ENCODE results near the gene SEC11A.

SEC11A gene

DNA sequence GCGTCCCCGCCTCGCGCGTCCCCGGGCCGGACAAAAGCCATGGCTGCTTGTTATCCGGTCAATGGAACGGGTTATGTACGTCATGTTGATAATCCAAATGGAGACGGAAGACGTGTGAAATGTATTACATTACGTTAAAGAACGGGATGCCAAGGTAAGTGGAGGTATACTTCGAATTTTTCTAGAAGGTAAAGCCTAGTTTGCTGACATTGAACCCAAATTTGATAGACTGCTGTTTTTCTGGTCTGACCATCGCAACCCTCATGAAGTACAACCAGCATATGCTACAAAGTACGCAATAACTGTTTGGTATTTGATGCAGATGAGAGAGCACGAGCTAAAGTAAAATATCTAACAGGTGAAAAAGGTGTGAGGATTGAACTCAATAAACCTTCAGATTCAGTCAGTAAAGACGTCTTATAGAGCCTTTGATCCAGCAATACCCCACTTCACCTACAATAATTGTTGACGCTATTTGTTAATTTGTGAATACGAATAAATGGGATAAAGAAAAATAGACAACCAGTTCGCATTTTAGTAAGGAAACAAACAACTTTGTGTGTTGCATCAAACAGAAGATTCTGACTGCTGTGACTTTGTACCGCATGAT is 81.6 kb downstream of the SEC11A start:
- DNase-seq = no peak

DNA sequence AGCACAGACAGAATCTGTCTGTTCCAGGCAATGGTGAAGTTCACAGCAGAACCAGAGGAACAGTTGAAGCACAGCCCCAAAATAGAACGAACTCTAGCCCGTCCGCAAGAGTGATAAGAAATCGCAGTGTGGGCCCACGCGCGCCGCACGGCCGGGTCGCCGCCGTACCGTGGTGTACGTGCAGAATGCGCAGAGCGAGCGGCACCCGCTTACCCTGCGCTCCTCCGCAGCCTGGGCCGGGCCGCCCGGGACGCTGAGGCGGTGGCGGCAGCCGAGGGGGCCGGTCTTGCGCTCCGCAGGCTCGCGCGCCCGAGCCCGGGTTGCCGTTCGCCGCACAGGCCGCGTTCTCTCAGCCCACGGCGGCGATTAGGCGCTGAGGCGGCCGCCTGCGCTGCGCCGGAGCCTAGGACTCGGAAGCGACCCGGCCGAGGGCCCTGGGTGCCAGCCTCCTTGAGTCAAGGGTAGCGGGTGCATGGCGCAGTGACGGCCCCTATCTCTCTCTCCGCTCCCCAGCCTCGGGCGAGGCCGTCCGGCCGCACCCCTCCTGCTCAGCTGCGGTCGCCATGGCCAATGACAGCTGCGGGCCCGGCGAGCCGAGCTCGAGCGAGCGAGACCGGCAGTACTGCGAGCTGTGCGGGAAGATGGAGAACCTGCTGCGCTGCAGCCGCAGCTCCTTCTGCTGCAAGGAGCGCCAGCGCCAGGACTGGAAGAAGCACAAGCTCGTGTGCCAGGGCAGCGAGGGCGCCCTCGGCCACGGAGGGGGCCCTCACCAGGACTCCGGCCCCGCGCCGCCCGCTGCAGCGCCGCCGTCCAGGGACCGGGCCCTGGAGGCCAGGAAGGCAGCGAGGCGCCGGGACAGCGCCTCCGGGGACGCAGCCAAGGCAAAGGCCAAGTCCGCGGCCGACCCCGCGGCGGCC is 82.4 kb downstream of the SEC11A start:
- no peak for DNase-seq

GRCh38 chr15:84631706-84632272 is 84.2 kb downstream of the SEC11A start:
- no peak for DNase-seq

DNA sequence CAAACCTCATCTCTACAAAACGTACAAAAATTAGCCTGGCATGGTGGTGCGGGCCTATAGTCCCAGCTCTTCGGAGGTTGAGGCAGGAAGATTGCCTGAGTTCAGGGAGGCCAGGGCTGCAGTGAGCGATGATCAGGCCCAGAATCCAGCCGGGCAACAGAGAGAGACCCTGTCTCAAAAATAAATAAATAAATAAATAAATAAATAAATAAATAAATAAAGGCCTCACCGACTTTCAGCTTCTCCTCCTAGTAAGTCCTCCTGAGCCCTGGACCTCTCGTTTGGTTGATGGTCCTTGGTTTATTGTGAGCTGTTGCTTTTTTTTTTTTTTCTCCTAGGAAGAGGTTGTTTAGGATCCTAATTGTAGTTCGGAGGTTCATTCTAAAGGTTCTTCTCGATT is 86.9 kb downstream of the SEC11A start:
- no peak for DNase-seq

DNA sequence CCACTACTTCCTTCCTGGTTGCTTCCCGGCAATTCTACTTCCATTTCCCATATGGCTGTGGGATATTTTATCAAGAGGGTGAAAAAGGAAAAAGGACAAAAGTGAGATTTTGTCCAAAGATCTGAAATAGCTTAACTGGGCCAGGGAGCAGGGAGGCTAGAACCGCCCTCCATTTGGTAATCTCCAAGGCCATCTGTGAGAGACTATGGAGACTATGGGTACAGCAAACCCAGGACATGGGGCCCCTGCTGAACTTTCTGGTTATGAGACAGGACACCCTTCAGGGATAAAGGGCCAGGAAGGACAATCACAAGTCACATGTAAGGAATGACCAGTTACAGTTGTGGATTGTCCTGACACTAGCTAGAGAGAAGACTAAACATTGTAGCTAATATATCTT is 90.8 kb downstream of the SEC11A start:
- no peak for DNase-seq

DNA sequence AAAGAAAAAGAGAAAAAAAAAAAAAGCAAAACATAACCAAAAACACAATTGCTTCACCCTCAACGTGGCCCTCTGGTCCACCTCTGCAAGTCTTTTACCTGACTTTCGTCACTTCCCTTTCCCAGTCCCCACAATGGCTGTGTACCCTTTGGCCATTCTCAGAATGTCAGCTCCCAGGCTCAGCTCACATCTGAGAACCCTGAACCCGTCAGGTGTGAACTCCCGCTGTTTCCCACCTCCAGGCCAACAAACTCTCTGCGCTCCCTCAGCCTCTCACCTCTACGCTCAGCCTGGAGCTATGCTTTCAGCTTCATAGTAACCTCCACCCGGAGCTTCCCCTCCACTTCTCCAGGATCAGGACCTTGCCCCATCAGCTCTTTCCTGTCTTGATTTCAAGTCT is 91.6 kb downstream of the SEC11A start:
- DNase-seq = no peak

GRCh38 chr15:84621358-84621979 is 94.5 kb downstream of the SEC11A start:
- no peak for DNase-seq

DNA sequence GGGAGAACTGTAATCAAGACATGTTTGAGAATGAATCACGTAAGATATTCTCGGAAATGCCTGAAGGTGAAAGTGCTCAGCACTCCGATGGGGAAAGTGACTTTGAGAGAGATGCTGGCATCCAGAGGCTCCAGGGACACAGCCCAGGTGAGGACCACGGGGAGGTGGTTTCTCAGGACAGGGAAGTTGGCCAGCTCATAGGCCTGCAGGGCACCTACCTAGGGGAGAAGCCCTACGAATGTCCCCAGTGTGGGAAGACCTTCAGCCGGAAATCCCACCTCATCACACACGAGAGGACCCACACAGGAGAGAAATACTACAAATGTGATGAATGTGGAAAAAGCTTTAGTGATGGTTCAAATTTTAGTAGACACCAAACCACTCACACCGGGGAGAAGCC is 95.3 kb downstream of the SEC11A start:
- DNase-seq = no peak

Data from SIG-M5 (cell line).